ENCODE measurements around the gene ZFAND3.

- TF ChIP-seq POLR2A (IDR thresholded peaks at IDR 0.05) (no peak), CTCF (IDR thresholded peaks at IDR 0.05) (no peak), POLR2AphosphoS5 (IDR thresholded peaks at IDR 0.05; ENCODE audit: insufficient read depth in 1 of 2, low read depth in 1 of 2) (no peak)
These were observed 7.5 kb downstream of the ZFAND3 start for GRCh38 chr6:37826993-37827392.
